Endothelial cell of hepatic sinusoid (primary cell): Measurements from ENCODE around the gene SLC16A12.
"Not testable (repeated sequence)": the region's sequence is repeated elsewhere in the genome, so short reads cannot be mapped to it uniquely, and the experiment has no call there.

Source experiments
- in situ Hi-C: cut with HindIII; loops from 2 replicates; pipeline ENCODE4 v1.10.0; 2017; ENCODE audit warnings: low sequenced_read_pairs

The SLC16A12 gene

GRCh38 chr10:89395141-89395540 lies 140.3 kb downstream of the SLC16A12 start:
- in situ Hi-C loops: no loop called here

GRCh38 chr10:89393898-89394297 lies 141.5 kb downstream of the SLC16A12 start:
- in situ Hi-C loops: no loop called here

GRCh38 chr10:89392974-89393373 lies 142.4 kb downstream of the SLC16A12 start:
- in situ Hi-C loops: no loop called here

GRCh38 chr10:89391907-89392756 lies 143.3 kb downstream of the SLC16A12 start, which contains the start of gene IFIT1:
IFIT1 (plus strand) TSS chr10:89392623; CDS start chr10:89392713, 90 bp downstream.
- in situ Hi-C loops: no loop called here

- in situ Hi-C loops: not testable (repeated sequence)
Observed at GRCh38 chr10:89391226-89391576, 144.2 kb downstream of the SLC16A12 start.

GRCh38 chr10:89390476-89391225 lies 144.7 kb downstream of the SLC16A12 start:
- in situ Hi-C loops: no loop called here

- in situ Hi-C loops: no loop called here
Observed at GRCh38 chr10:89389254-89389653, 146.1 kb downstream of the SLC16A12 start.

- in situ Hi-C loops: no loop called here
Observed at GRCh38 chr10:89388806-89389205, 146.6 kb downstream of the SLC16A12 start.

GRCh38 chr10:89384474-89385340 lies 150.7 kb downstream of the SLC16A12 start:
- in situ Hi-C loops: loop anchor here (5.0 kb wide), 1 partner anchor 77 kb away; no protein-coding TSS in a partner anchor

- in situ Hi-C loops: loop anchor here (5.0 kb wide), 1 partner anchor 75 kb away; no protein-coding TSS in a partner anchor
Observed at GRCh38 chr10:89382757-89383156, 152.6 kb downstream of the SLC16A12 start.
